ENCODE results near the gene ATR. TPM values are rescaled to one million over a fixed set of nuclear protein-coding genes. Genes with fewer than 3 reads are reported as not detected.
"Not testable (repeated sequence)": the region's sequence is repeated elsewhere in the genome, so short reads cannot be mapped to it uniquely, and the experiment has no call there.

The ATR gene
- total RNA-seq, 1 experiment from 2014 or later, result 32.8 TPM

GRCh38 chr3:142595581-142595950 is 17.0 kb upstream of the ATR start:
- peak; percentile 89 for DNase-seq (ENCODE audit: low read depth)

DNA sequence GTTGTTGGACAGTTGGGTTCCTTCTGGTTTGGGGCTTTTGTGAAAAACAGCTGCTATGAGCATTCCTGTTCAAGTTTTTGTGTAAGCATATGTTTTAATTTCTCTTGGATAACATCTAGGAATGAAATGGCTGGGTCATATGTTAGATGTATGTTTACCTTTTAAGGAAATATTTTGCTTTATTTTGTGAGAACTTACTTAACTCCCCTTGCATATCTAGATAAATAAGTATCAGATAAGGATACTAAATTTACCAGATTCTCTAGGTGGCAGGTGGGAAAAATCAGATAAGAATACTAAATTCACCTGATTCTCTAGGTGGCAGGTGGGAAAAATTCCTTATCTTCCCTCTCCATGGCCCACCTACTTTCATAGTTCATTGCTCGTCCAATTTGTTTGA is 16.6 kb upstream of the ATR start:
- DNase-seq (ENCODE audit: low read depth), result no peak

DNA sequence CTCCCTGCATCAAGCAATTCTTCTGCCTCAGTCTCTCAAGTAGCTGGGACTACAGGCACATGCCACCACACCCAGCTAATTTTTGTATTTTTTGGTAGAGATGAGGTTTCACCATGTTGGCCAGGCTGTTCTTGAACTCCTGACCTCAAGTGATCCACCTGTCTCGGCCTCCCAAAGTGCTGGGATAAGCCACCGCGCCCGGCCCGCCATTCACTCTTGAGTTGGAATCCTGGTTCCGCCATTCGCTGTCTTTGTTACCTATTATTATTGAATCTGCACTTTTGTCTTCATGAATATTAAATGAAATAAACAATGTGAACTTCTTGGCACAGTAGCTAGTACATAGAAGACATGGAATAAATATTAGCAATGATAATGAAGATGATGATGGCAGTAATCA is 13.7 kb upstream of the ATR start:
- not testable (repeated sequence) for DNase-seq (ENCODE audit: low read depth)

- DNase-seq (ENCODE audit: low read depth), result no peak
These were observed 10.2 kb upstream of the ATR start for GRCh38 chr3:142588703-142589102.

GRCh38 chr3:142586803-142587406 is 8.4 kb upstream of the ATR start:
- DNase-seq (ENCODE audit: low read depth), result peak; percentile 86

DNA sequence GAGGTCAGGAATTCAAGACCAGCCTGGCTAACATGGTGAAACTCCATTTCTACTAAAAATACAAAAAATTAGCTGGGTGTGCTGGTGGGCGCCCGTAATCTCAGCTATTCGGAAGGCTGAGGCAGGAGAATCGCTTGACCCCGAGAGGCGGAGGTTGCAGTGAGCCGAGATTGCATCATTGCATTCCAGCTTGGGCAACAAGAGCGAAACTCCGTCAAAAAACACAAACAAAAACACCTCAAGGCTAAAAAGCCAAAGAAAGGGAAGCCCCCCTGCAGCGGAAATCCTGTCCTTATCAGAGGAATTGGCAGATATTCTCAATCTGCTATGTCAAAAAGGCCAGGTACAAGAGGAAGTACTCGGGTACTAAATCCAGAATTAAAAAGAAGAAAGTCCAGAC is 2.5 kb upstream of the ATR start:
- DNase-seq (ENCODE audit: low read depth), result not testable (repeated sequence)

GRCh38 chr3:142580061-142580423 is 1.5 kb upstream of the ATR start:
- DNase-seq (ENCODE audit: low read depth), result no peak

DNA sequence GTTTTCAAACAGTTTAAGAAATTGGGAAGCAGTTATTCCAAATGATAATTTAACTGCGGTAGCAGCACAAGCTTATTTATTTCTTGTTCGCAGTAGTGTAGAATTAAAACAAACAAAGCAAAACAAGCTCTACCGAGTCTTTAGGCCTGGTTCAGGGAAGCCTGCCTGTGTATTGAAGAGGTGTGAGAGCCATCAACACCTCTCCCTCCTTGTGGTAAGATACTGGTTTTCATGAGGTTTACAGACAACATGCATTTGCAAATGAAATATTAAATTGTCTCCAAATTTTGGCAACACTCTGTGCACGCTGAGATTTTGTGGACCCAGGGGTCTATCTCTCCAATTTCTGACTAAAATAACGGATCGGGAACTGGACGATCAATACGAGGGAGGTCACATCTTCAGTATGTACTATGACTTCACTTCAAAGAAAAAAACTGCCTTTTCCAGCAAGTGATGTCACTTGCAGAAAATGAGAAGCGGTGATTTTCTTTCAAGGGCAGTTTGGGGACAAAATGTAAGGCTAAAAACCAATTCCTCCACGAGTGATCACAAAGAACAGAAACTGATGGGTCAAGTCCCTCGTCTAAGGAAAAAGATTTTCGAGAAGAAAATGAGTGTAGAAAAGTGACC is 721 bp downstream of the ATR start:
- DNase-seq (ENCODE audit: low read depth), result no peak

DNA sequence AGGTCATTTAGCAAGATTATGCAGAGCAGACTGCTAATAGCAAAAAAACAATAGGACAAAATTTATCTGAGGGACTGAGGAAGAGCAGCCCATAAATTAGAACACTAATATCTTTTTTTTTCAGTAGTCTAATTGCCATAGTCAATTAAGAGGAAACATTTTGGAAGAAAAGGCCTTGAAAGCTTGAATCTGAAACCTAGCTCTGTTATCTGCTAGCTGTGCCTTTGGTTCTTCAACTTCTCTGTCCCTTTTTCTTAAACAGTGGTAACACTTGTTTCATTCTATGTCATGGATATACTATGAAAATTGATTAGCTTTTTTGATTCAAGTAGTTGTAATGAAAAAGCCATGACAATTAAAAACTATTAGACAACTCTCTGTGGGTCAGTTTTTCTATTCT is 1.7 kb downstream of the ATR start:
- DNase-seq (ENCODE audit: low read depth), result no peak

- DNase-seq (ENCODE audit: low read depth), result no peak
These were observed 3.9 kb downstream of the ATR start for GRCh38 chr3:142574665-142575064.

GRCh38 chr3:142574223-142574622 is 4.3 kb downstream of the ATR start:
- DNase-seq (ENCODE audit: low read depth), result not testable (repeated sequence)

- peak; percentile 76 for DNase-seq (ENCODE audit: low read depth)
These were observed 9.1 kb downstream of the ATR start for GRCh38 chr3:142569422-142569821.

GRCh38 chr3:142568393-142569017 is 10.0 kb downstream of the ATR start:
- DNase-seq (ENCODE audit: low read depth), result no peak

- DNase-seq (ENCODE audit: low read depth), result peak; percentile 52
These were observed 12.4 kb downstream of the ATR start for GRCh38 chr3:142566096-142566495.

GRCh38 chr3:142563496-142563997 is 15.0 kb downstream of the ATR start:
- no peak for DNase-seq (ENCODE audit: low read depth)

DNA sequence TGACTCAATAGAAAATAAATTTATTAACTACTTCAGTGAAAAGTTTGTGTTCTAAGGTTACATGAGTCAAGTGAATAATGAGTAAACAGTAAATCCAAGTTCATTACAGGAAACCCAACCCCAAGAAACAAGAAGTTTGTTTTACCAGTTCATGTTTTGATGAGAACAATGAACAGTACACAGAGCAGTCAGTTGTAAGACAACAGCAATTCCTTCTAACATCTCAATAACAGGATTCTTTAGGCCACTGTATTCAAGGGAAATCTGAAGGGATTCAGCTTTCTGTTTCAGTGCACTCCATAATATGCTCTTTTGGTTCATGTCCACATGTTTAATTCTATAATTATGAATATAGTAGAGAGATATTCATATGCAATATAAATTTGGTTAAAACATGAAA is 18.4 kb downstream of the ATR start:
- DNase-seq (ENCODE audit: low read depth), result no peak

- DNase-seq (ENCODE audit: low read depth), result no peak
These were observed 24.8 kb downstream of the ATR start for GRCh38 chr3:142553741-142554140.

GRCh38 chr3:142552579-142552978 is 26.0 kb downstream of the ATR start:
- DNase-seq (ENCODE audit: low read depth), result not testable (repeated sequence)

DNA sequence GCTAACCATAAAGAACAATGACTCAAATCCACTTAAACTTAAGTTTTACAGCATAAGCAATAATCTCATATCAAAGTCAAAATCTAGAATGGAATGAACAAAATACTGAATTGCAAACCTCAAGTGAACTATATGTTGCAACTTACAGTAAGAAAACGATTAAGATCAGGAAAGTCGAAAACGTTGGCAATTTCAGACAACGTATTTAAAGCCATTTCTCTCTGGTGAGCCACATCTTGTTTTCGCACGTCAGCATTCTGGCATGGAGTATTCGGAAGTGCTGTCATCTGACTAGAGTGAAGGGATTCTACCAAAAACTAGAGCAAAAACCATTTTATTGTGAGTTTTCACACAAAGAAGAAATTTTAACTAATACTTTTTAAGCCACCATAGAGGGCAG is 28.5 kb downstream of the ATR start:
- no peak for DNase-seq (ENCODE audit: low read depth)

DNA sequence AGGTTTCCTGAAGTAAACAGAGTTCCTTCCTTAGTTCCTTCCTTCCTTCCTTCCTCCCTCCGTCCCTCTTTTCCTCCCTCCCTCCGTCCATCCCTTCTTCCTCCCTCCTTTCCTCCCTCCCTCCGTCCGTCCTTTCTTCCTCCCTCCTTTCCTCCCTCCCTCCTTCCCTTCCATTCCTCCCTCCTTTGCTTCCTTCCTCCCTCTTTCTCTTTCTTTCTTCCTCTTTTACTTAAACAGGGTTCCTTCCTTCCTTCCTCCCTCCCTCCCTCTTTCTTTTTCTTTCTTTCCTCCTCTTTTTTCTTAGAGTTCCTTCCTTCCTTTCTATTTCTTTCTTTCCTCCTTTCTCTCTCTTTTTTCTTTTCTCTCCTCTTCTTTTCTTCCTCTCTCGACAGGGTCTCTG is 35.2 kb downstream of the ATR start:
- DNase-seq (ENCODE audit: low read depth), result no peak

- no peak for DNase-seq (ENCODE audit: low read depth)
These were observed 36.5 kb downstream of the ATR start for GRCh38 chr3:142542054-142542453.

DNA sequence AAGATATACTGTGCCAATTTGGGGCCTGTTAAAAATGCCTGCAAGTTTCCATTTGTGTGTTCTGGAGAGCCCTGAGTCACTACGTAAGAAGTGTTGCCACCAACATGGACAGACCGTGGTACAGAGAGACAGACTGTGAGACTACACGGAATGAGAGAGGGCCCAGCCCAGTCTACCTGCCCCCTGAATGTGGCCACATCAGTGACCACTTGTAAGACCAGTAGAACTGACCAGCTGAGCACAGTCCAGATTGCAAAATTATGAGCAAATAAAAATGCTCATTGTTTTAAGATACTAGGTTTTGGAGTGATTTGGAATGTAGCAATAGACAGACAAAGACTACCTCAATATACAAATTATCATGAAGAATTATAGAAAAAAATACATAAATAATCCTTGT is 42.0 kb downstream of the ATR start:
- no peak for DNase-seq (ENCODE audit: low read depth)

GRCh38 chr3:142534543-142534942 is 44.0 kb downstream of the ATR start:
- DNase-seq (ENCODE audit: low read depth), result no peak

Data from HT1080 (cell line).